ENCODE data around the gene CNNM2.

DNA sequence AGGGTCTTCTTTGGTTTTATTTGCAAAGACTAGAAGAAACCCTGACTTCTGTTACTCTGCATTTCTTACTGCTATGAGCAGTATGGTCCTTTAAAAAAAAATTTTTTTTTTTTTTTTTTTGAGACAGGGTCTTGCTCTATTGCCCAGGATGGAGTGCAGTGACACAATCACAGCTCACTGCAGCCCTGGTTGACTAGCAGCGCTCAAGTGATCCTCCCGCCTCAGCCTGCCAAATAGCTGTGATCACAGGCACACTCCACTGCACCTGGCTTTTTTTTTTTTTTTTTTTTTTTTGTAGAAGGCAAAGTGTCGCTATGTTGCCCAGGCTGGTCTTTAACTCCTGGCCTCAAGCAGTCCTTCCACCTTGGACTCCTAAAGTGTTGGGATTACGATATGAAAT is 17.4 kb downstream of the CNNM2 start:
- TF ChIP-seq, protein P1, sequence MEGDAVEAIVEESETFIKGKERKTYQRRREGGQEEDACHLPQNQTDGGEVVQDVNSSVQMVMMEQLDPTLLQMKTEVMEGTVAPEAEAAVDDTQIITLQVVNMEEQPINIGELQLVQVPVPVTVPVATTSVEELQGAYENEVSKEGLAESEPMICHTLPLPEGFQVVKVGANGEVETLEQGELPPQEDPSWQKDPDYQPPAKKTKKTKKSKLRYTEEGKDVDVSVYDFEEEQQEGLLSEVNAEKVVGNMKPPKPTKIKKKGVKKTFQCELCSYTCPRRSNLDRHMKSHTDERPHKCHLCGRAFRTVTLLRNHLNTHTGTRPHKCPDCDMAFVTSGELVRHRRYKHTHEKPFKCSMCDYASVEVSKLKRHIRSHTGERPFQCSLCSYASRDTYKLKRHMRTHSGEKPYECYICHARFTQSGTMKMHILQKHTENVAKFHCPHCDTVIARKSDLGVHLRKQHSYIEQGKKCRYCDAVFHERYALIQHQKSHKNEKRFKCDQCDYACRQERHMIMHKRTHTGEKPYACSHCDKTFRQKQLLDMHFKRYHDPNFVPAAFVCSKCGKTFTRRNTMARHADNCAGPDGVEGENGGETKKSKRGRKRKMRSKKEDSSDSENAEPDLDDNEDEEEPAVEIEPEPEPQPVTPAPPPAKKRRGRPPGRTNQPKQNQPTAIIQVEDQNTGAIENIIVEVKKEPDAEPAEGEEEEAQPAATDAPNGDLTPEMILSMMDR (IDR thresholded peaks at IDR 0.05; ENCODE audit: low read depth, low read length, poor library complexity, severe bottlenecking) = no peak
- no peak for TF ChIP-seq EZH2phosphoT487 (IDR thresholded peaks at IDR 0.05; ENCODE audit: borderline replicate concordance, low read length)
